ENCODE data around the gene ATP6AP1. TPM values are rescaled to one million over a fixed set of nuclear protein-coding genes. Genes with fewer than 3 reads are reported as not detected.
A peak's percentile ranks its signal among the peaks of the same experiment; 100 is the strongest.
"Not testable (repeated sequence)": the region's sequence is repeated elsewhere in the genome, so short reads cannot be mapped to it uniquely, and the experiment has no call there.

The ATP6AP1 gene
- 100 to 1,000 TPM in 3 of 4 donors, 10 to 100 TPM in 1; 90.0 to 165 (median 151) TPM for polyA plus RNA-seq (ENCODE audit: insufficient read length in 4 of 4)

- peak; percentile 55 to 80 (median 72) for DNase-seq (ENCODE audit: low read depth in 4 of 4, low spot score in 3 of 4)
These were observed at the start of gene ATP6AP1 for GRCh38 chrX:154428176-154429171. TSS of gene ATP6AP1 (plus strand) at chrX:154428677. CDS start at chrX:154428693, 16 bp downstream.

- DNase-seq (ENCODE audit: low read depth in 4 of 4, low spot score in 3 of 4): peak; percentile 83 to 91 (median 88)
These were observed 49.5 kb upstream of the ATP6AP1 start, which contains the start of gene EMD for GRCh38 chrX:154378799-154379568. TSS of gene EMD (plus strand) at chrX:154379295. CDS start at chrX:154379485, 190 bp downstream.

DNA sequence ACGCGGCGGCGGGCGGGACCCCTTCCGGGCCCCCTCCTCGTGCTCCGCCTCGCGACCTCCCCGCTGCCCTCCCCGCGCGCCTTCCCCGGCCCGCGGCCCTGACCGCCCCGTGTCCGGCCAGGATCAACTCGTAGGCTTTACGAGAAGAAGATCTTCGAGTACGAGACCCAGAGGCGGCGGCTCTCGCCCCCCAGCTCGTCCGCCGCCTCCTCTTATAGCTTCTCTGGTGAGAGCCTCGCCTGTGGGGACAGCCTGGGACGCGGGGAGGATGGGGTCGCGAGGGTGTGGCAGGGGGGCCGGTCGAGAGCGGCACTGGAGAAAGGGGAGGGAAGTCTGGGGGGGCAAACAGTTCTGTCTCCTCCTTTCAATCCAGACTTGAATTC lies 48.9 kb upstream of the ATP6AP1 start:
- DNase-seq (ENCODE audit: low read depth in 4 of 4, low spot score in 3 of 4): no peak

GRCh38 chrX:154380153-154380552 lies 48.3 kb upstream of the ATP6AP1 start:
- no peak for DNase-seq (ENCODE audit: low read depth in 4 of 4, low spot score in 3 of 4)

DNA sequence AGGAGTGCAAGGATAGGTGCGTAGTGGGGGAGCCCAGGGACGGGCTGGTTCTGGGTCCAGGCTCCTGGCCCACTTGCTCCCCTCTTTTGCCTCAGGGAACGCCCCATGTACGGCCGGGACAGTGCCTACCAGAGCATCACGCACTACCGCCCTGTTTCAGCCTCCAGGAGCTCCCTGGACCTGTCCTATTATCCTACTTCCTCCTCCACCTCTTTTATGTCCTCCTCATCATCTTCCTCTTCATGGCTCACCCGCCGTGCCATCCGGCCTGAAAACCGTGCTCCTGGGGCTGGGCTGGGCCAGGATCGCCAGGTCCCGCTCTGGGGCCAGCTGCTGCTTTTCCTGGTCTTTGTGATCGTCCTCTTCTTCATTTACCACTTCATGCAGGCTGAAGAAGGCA lies 47.7 kb upstream of the ATP6AP1 start:
- no peak for DNase-seq (ENCODE audit: low read depth in 4 of 4, low spot score in 3 of 4)

DNA sequence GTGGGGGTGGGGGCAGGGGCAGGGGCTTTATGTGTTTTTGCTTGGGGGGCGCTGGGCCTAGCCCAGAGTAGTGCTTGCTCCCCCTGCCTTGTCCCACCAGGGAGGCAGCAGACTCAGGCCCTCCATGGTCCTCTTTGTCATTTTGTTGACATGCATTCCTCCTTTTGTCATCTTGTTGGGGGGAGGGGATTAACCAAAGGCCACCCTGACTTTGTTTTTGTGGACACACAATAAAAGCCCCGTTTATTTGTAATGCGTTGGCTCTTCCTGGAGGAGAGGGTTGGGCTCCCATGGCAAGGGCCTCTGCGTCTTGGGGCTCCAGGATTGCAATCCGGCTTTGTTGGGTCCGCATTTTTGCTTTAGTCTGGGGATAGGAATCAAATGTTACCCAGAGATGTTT lies 47.2 kb upstream of the ATP6AP1 start:
- DNase-seq (ENCODE audit: low read depth in 4 of 4, low spot score in 3 of 4): no peak

- no peak for DNase-seq (ENCODE audit: low read depth in 4 of 4, low spot score in 3 of 4)
These were observed 45.9 kb upstream of the ATP6AP1 start for GRCh38 chrX:154382483-154383069.

- DNase-seq (ENCODE audit: low read depth in 4 of 4, low spot score in 3 of 4): no peak
These were observed 44.9 kb upstream of the ATP6AP1 start for GRCh38 chrX:154383359-154384283.

DNA sequence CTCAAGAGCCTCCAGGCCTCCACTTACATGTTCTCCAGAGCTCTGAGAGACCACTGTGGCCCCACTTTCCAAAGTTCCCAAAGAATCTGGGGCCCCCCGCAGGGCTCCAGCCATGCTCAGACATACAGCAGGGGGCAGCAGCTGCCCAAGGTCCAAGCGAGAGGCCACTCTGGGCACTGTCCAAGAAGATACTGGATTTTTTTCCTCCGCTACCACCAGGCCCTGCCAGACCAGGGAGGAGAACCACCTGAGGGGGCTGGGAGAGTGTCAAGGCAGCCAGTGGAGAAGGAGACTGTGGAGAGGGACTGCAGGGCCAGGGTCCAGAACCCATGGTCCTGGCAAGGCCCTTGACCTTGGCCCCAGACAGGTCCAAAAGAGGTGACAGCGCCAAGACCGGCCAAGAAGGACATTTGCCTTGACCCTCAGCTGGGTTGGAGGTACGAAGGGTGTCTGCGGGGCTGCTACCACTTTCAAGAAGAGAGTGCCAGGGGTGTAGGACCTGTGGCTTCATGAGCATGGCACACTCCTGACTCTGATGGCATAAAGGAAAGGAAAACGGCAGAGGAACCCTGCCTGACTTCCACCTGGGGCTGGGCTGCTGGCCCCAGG lies 44.1 kb upstream of the ATP6AP1 start:
- DNase-seq (ENCODE audit: low read depth in 4 of 4, low spot score in 3 of 4): no peak

- DNase-seq (ENCODE audit: low read depth in 4 of 4, low spot score in 3 of 4): not testable (repeated sequence)
These were observed 40.4 kb upstream of the ATP6AP1 start for GRCh38 chrX:154388094-154388493.

DNA sequence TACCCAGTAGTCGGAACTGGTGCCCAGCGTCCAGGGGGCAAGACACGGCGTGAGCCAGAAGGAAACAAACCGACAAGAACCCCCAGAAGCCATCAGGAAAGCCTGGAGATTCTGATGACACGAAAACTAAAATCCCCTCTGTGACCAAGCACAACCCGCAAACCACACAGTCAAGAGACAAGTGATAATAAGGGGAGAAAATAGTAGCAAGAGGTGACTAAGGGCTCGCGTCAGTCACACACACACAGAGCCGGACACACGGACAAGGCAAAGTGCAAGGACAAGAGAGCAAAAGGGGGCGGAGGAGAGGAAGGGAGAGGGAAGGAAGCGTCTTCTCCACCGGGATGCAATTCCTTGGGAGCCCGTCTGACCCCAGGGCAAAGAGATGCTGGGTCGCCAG lies 39.8 kb upstream of the ATP6AP1 start:
- not testable (repeated sequence) for DNase-seq (ENCODE audit: low read depth in 4 of 4, low spot score in 3 of 4)

DNA sequence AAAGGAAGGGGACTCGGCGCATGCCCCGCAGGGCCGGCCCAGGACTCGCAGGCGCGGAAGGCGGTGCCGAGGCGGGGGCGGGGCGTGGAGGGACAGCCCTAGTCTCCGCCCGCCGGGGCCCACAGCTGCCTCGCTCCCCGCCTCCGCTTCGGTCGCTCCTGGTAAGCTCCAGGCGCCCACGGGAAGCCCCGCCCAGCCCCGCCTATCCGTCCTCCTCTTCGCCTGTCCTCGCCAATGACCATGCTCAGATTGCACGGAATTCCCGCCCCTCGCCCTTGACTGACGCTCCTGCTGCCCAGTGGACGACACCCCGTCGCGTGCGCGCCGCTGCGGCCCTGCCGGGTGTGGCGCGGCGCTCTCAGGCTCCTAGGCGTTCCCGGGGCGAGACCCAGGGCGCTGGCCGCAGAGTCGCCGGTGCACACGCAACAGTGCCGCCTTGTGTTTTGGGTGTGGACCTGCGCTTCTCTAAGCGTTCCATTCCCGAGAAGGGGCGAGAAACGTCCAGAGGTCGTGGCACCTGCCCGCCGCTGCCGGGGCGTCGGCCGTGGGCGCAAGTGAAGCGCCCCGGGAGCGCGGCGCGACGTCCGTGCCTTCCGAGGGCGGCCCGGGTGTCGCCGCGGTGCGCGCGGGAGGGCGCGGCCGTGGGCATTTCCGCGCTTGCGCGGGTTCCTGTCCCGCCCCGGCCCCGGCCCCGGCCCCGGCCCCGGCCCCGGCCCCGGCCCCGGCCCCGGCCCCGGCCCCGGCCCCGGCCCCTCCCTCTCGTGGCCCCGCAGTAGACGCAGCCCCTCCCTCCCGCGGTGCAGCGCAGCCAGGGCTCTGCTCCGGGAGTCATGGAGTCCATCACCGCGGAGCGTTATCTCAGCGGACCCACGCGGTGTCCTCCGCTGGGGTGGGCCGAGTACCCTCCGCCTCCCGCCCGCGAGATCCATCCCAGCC lies 38.4 kb upstream of the ATP6AP1 start:
- DNase-seq (ENCODE audit: low read depth in 4 of 4, low spot score in 3 of 4): not testable (repeated sequence)

DNA sequence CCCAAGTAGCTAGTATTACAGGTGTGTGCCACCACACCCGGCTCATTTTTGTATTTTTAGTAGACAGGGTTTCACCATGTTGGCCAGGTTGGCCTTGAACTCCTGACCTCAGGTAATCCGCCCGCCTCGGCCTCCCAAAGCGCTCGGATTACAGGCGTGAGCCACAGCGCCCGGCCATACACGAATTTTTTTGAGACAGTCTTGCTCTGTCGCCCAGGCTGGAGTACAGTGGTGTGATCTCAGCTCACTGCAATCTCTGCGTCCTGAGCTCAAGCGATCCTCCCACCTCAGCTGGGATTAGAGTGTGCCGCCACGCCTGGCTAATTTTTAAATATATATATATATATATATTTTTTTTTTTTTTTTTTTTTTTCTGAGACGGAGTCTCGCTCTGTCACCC lies 32.1 kb upstream of the ATP6AP1 start:
- not testable (repeated sequence) for DNase-seq (ENCODE audit: low read depth in 4 of 4, low spot score in 3 of 4)

- DNase-seq (ENCODE audit: low read depth in 4 of 4, low spot score in 3 of 4): peak in 1 of 4 donors; percentile 49
These were observed 31.2 kb upstream of the ATP6AP1 start for GRCh38 chrX:154396973-154397887.

GRCh38 chrX:154397888-154398667 lies 30.4 kb upstream of the ATP6AP1 start, which contains the start of gene RPL10:
TSS of gene RPL10 (plus strand) at chrX:154398377. CDS start at chrX:154398520, 143 bp downstream.
- DNase-seq (ENCODE audit: low read depth in 4 of 4, low spot score in 3 of 4): peak; percentile 84 to 87 (median 86)
